Effector memory CD8-positive, alpha-beta T cell (primary cell): ENCODE data around the gene TMEM101.
"Not testable (repeated sequence)": the region's sequence is repeated elsewhere in the genome, so short reads cannot be mapped to it uniquely, and the experiment has no call there.

ENCODE experiments used
- ATAC-seq: fragments of 150-1000 bp; cut with Tn5 transposase; replicated peaks from 2 replicates; pipeline ENCODE4 v1.10.0; 2021; ENCODE audit warnings: mild to moderate bottlenecking, moderate library complexity
- DNase-seq, 3 experiments: peaks; one replicate each; pipeline ENCODE4 v3.0.0; 2021
- H3K27ac Mint-ChIP-seq, 2 donors: one replicate each; pipeline ENCODE4 v1.8.0; 2022; ENCODE audit warnings: mild to moderate bottlenecking in 2 of 2, mixed read lengths in 2 of 2, moderate library complexity in 2 of 2
- H3K27me3 Mint-ChIP-seq, 2 donors: one replicate each; pipeline ENCODE4 v1.8.0; 2022; ENCODE audit warnings: mixed read lengths in 2 of 2
- H3K36me3 Mint-ChIP-seq: one replicate; pipeline ENCODE4 v1.8.0; 2022; ENCODE audit warnings: mild to moderate bottlenecking, moderate library complexity, mixed read lengths; ENCODE audit not compliant: insufficient read depth
- H3K4me1 Mint-ChIP-seq, 2 donors: one replicate each; pipeline ENCODE4 v1.8.0; 2022; ENCODE audit warnings: low read depth in 2 of 2, mixed read lengths in 2 of 2
- H3K4me3 Mint-ChIP-seq, 2 donors: one replicate each; pipeline ENCODE4 v1.8.0; 2022; ENCODE audit warnings: mild to moderate bottlenecking in 2 of 2, mixed read lengths in 2 of 2, moderate library complexity in 2 of 2
- H3K9me3 Mint-ChIP-seq, 2 donors: one replicate each; pipeline ENCODE4 v1.8.0; 2022; ENCODE audit warnings: mixed read lengths in 2 of 2

TMEM101 gene

DNA sequence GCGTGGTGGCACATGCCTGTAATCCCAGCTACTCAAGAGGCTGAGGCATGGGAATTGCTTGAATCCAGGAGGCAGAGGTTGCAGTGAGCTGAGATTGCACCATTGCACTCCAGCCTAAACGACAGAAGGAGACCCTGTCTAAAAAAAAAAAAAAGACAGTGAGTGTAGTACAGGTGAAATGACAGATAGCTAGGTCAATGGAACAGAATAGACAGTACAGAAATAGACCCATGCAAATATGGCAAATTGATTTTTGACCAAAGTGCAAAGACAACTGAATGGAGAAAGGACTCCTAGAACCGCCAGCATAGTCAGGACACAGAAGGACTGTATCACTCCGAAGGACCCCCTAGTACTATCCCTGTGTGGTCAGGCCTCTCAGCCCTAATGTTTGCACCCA lies 44.4 kb downstream of the TMEM101 start:
- H3K9me3 Mint-ChIP-seq, result no peaks in the 10 kb centered on the region
- no peak for DNase-seq
- H3K36me3 Mint-ChIP-seq, result no peaks in the 10 kb centered on the region
- H3K4me3 Mint-ChIP-seq, result no peak overlapping the region
- H3K4me1 Mint-ChIP-seq, result no peaks in the 10 kb centered on the region
- no peak overlapping the region for H3K27ac Mint-ChIP-seq
- peaks cover 13 to 39% of the 10 kb centered on the region in 2 donors for H3K27me3 Mint-ChIP-seq
- no peak for ATAC-seq

- no peak for ATAC-seq
- no peaks in the 10 kb centered on the region for H3K36me3 Mint-ChIP-seq
These were observed 47.4 kb downstream of the TMEM101 start for GRCh38 chr17:43967251-43967875.

DNA sequence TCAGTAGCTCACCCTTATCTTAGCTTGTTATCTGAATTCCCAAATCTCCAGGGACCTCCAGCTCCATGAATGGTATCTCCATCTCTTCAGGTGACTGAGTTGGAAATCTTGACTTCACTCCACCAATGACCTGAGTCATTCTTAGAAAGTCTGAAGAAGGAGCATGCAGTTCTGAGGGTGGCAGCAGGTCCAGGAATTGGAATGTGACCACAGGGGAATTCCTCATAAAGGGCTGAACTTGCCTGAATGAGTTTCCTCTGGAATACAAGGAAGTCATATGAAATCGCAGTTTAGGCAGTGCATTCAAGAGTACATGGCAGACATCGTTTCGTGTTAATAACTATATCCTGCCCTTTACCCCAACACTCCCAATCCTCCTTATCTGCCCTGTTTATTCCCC lies 48.5 kb downstream of the TMEM101 start:
- Mint-ChIP-seq H3K4me3 (no peak overlapping the region), H3K4me1 (no peaks in the 10 kb centered on the region), H3K27me3 (peaks cover 15 to 65% of the 10 kb centered on the region in 2 donors), H3K27ac (no peak overlapping the region), H3K9me3 (no peaks in the 10 kb centered on the region), H3K36me3 (no peaks in the 10 kb centered on the region)
- DNase-seq, result no peak
- ATAC-seq, result no peak

More at GRCh38 chr17:43967251-43967875, 47.4 kb downstream of the TMEM101 start:
- Mint-ChIP-seq H3K4me1 (no peaks in the 10 kb centered on the region), H3K9me3 (no peaks in the 10 kb centered on the region), H3K27ac (peak overlapping the region in 1 of 2 donors; percentile 55), H3K4me3 (no peak overlapping the region), H3K27me3 (peaks cover 13 to 55% of the 10 kb centered on the region in 2 donors)
- DNase-seq, result no peak

GRCh38 chr17:43962479-43962878 lies 52.3 kb downstream of the TMEM101 start:
- H3K36me3 Mint-ChIP-seq, result peaks cover 3% of the 10 kb centered on the region
- no peak for DNase-seq
- peaks cover 14 to 60% of the 10 kb centered on the region in 2 donors for H3K27me3 Mint-ChIP-seq
- H3K9me3 Mint-ChIP-seq, result no peaks in the 10 kb centered on the region
- no peak overlapping the region for H3K4me3 Mint-ChIP-seq
- no peak for ATAC-seq
- no peak overlapping the region for H3K27ac Mint-ChIP-seq
- no peaks in the 10 kb centered on the region for H3K4me1 Mint-ChIP-seq

GRCh38 chr17:43961954-43962353 lies 52.8 kb downstream of the TMEM101 start:
- no peaks in the 10 kb centered on the region for H3K9me3 Mint-ChIP-seq
- H3K36me3 Mint-ChIP-seq, result peaks cover 3% of the 10 kb centered on the region
- no peak overlapping the region for H3K27ac Mint-ChIP-seq
- DNase-seq (no peak), ATAC-seq (no peak)
- no peaks in the 10 kb centered on the region for H3K4me1 Mint-ChIP-seq
- H3K27me3 Mint-ChIP-seq, result peaks cover 14 to 58% of the 10 kb centered on the region in 2 donors
- H3K4me3 Mint-ChIP-seq, result no peak overlapping the region

DNA sequence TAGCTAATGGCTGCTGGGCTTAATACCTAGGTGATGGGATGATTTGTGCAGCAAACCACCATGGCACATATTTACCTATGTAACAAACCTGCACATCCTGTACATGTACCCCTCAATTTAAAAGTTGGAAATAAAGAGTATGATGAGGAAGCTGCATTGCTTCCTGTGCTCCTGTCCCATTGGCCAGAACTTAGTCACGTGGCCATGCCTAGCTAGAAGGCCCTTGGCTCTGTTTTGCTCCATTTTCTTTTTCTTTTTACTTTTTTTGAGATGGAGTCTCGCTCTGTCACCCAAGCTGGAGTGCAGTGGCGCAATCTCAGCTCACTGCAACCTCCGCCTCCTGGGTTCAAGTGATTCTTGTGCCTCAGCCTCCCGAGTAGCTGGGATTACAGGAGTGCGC lies 53.5 kb downstream of the TMEM101 start:
- H3K27me3 Mint-ChIP-seq, result peaks cover 17 to 57% of the 10 kb centered on the region in 2 donors
- H3K4me1 Mint-ChIP-seq, H3K27ac Mint-ChIP-seq, H3K4me3 Mint-ChIP-seq, ATAC-seq, DNase-seq, H3K9me3 Mint-ChIP-seq, H3K36me3 Mint-ChIP-seq: not testable (repeated sequence)
